BJ (cell line): ENCODE measurements around the gene ARHGAP12. TPM values are rescaled to one million over a fixed set of nuclear protein-coding genes. Genes with fewer than 3 reads are reported as not detected.

Experiments
- CTCF ChIA-PET: fragments of 350-600 bp; formaldehyde crosslinking; extraction: SDS; loops from one replicate; lab custom pipeline; 2021; ENCODE audit warnings: antibody characterized with exemption, inconsistent platforms; lab: Yijun Ruan, JAX
- POLR2A ChIA-PET: fragments of 300-600 bp; sonication (Branson Sonifier 250); formaldehyde crosslinking; extraction: SDS; loops from one replicate; lab custom pipeline; 2021; ENCODE audit warnings: antibody characterized with exemption; lab: Charles Lee
- DNase-seq: peaks from one replicate; pipeline ENCODE4 v3.0.0-alpha.2; 2011; ENCODE audit warnings: low read depth
- H3K27me3 ChIP-seq: 2 replicates; pipeline ENCODE4 v1.6.0; 2011; ENCODE audit warnings: low read length; ENCODE audit not compliant: control insufficient read depth, insufficient read depth
- H3K36me3 ChIP-seq: 2 replicates; pipeline ENCODE4 v1.5.1; 2011; ENCODE audit warnings: low read length; ENCODE audit not compliant: control insufficient read depth, insufficient read depth
- H3K4me3 ChIP-seq: 2 replicates; pipeline ENCODE4 v1.5.1; 2011; ENCODE audit warnings: low read depth, mild to moderate bottlenecking, control low read depth, low read length
- CTCF ChIP-seq: IDR thresholded peaks from 2 replicates; pipeline ENCODE4 v1.5.1; 2011; ENCODE audit warnings: low read depth, mild to moderate bottlenecking, control low read depth, inconsistent platforms, low read length, moderate library complexity; ENCODE audit not compliant: insufficient read depth
- polyA plus RNA-seq: library from polyadenylated mRNA; depleted of rRNA; stranded (reverse); fragments of >200 nt; gene quantifications from 2 replicates; pipeline ENCODE4 v1.2.3, GENCODE V29; 2011

Gene ARHGAP12
- polyA plus RNA-seq, 1 experiment: 7.5 TPM

DNA sequence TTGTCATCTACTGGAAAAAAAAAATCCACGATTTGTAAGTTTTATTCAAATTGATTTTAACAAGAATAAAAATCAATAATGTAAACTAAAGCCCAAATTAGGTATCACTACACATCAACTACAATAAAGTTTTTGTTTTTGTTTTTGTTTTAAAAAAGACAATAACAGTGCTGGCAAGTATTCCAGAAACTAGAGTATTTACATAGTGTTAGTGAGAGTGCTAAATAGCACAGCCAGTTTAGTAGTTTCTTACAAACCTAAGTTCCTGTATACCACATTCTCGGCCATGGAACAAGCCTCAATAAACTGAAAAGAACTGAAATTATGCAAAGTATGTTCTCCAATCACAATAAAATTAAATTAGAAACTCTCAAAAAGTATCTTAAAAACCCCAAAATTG, 8.1 kb downstream of the ARHGAP12 start:
- Histone ChIP-seq H3K27me3 (no peaks in the 10 kb centered on the region), H3K4me3 (no peak overlapping the region), H3K36me3 (no peaks in the 10 kb centered on the region)
- CTCF ChIA-PET: no interaction called here
- no peak for DNase-seq
- no peak for TF ChIP-seq CTCF
- POLR2A ChIA-PET: no interaction called here

- no peak for DNase-seq
- H3K4me3 ChIP-seq: no peak overlapping the region
- H3K27me3 ChIP-seq: no peaks in the 10 kb centered on the region
- POLR2A ChIA-PET: no interaction called here
- H3K36me3 ChIP-seq: no peaks in the 10 kb centered on the region
- TF ChIP-seq CTCF: no peak
- CTCF ChIA-PET: no interaction called here
These were observed 9.8 kb downstream of the ARHGAP12 start for GRCh38 chr10:31918671-31919409.

DNA sequence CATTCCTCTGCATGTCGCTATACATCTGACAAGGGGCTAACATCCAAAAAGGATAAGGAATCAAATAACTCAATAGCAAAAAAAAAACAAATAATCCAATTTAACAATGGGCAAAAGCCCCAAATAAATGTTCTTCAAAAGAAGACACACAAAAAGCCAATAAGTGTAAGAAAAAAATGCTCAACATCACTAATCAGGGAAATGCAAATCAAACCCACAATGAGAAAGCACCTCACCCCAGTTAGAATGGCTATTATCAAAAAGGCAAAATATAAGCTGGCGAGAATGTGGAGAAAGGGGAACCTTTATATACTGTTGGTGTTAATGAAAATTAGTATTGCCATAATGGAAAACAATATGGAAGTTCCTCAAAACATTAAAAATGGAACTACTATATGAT, 14.3 kb downstream of the ARHGAP12 start:
- ChIA-PET CTCF (interaction anchor here (0.8 kb wide), 1 partner anchor 13 kb away, joined by 5 read pairs; no protein-coding TSS in a partner anchor), POLR2A (no interaction called here)
- no peaks in the 10 kb centered on the region for H3K36me3 ChIP-seq

DNA sequence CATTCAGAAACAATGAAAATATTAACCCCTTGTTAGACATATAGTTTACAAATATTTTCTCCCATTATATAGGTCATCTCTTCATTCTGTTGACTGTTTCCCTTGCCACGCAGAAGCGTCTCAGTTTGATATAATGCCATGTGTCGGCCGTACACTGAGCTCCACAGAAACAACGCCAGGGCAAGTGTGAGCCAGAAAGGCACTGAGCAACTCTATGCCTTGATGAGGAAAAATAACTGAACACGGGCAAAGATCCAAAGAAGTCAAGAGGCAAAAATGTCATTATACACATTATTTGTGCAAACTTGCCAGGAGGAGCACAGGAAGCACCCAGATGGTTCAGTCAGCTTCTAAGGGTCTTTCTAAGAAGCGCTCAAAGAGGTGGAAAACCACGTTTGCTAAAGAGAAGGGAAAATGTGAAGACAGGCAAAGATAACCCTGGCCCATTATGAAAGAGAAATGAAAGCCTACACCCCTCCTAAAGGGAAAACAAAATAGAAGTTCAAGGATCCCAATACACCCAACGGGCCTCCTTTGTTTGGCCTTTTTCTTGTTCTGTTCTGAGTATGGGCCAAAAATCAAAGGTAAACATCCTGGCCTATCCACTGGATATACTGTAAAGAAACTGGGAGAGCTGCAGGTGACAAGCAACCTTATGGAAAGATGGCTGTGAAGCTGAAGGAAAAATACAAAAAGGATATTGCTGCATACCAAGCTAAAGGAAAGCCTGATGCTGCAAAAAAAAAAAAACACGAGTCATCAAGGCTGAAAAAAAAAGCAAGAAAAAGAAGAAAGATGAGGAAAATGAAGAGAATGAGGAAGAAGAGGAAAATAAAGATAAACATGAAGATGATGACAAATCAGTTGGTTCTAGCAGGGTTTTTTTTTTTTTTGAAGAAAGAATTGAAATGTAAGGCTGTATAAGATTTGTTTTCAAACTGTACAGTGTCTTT, 15.5 kb downstream of the ARHGAP12 start:
- no peak for TF ChIP-seq CTCF
- H3K4me3 ChIP-seq: no peak overlapping the region
- no peaks in the 10 kb centered on the region for H3K27me3 ChIP-seq
- ChIA-PET CTCF (interaction anchor here (0.7 to 1.5 kb wide), 5 partner anchors 8 to 51 kb away, joined by 3 to 4 read pairs (median 3); partner anchors contain the start of gene ARHGAP12), POLR2A (interaction anchor here (0.7 kb wide), 2 partner anchors 14 to 27 kb away, joined by 8 to 20 read pairs; no protein-coding TSS in a partner anchor)
- no peak for DNase-seq
- peaks cover 3% of the 10 kb centered on the region; the same call in 1 of the 2 replicates for H3K36me3 ChIP-seq

More for the DNA sequence above, 14.3 kb downstream of the ARHGAP12 start:
- Histone ChIP-seq H3K27me3 (no peaks in the 10 kb centered on the region), H3K4me3 (no peak overlapping the region)
- no peak for TF ChIP-seq CTCF
- no peak for DNase-seq

DNA sequence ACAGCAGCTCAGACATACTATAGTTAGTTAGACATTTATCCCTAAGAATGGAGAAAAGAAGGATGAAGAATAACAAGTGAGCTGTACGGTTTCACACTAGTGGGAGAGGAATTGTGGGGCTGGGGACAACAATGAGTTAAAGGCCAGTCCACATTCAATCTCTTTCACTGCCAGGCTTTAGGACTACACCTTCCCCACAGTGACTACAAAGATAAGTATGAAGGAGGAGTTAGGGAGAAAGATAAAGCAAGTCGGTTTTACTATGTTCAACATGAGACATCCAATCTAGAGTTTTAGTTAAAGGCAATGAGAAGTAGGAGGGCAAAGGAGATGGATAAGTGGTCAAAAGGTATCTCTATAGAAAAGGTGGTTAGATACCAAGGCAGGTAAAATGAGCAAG, 16.3 kb downstream of the ARHGAP12 start:
- ChIA-PET POLR2A (no interaction called here), CTCF (interaction anchor here (0.7 to 1.5 kb wide), 4 partner anchors 9 to 51 kb away, joined by 3 to 4 read pairs (median 4); partner anchors contain the start of gene ARHGAP12)
- no peak for DNase-seq
- no peak for TF ChIP-seq CTCF
- peaks cover 3% of the 10 kb centered on the region for H3K36me3 ChIP-seq
- no peak overlapping the region for H3K4me3 ChIP-seq
- no peaks in the 10 kb centered on the region for H3K27me3 ChIP-seq
